Measurements from ENCODE around the gene SLC25A12.

Gene SLC25A12, protein sequence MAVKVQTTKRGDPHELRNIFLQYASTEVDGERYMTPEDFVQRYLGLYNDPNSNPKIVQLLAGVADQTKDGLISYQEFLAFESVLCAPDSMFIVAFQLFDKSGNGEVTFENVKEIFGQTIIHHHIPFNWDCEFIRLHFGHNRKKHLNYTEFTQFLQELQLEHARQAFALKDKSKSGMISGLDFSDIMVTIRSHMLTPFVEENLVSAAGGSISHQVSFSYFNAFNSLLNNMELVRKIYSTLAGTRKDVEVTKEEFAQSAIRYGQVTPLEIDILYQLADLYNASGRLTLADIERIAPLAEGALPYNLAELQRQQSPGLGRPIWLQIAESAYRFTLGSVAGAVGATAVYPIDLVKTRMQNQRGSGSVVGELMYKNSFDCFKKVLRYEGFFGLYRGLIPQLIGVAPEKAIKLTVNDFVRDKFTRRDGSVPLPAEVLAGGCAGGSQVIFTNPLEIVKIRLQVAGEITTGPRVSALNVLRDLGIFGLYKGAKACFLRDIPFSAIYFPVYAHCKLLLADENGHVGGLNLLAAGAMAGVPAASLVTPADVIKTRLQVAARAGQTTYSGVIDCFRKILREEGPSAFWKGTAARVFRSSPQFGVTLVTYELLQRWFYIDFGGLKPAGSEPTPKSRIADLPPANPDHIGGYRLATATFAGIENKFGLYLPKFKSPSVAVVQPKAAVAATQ

DNA sequence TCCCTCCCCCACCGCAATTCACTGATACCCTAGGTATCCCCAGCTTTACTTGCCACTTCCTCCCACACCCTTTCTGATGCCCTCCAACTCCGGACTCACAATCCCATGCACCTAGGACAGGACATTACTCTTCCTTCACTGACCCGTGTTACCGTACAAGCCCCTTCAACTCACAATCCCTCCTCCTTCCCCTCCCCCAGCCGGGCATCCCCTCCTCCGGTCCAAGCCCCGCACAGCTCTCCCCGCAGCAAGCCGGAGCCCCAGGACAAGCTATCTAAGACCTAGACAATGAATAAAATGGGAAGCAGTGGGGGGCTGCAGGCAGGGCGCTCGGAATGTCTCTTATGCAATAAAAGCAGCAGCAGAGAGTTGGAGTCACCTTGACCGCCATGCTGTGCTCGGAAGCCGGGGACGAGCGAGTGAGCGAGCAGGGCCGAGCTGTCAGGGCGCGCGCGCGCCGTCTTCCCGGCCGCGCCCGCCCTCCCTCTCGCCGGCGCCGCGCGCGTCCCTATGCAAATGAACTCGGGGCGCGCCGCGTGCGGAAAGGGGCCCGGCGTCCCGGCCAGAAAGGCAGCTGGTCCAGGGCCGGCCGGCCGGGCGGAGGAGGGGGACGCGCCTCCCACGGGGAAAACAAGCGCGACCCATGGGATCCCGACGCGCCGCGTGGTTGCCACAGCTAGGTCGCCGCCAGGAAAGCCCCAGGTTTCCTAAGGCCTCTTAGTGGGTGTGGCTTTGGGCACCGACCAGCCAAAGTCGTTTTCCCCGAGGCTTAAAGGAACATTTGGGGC lies at the start of gene SLC25A12:
TSS of gene SLC25A12 (minus strand) at position 421 of the 788 bp plus-strand sequence. CDS start at position 391, 30 bp downstream.
- Histone ChIP-seq H3K9me3 (ENCODE audit: control insufficient read depth, insufficient read depth, low read length) (no peaks in the 10 kb centered on the region), H3K36me3 (ENCODE audit: control insufficient read depth, insufficient read depth, low read length) (no peaks in the 10 kb centered on the region), H3K4me3 (ENCODE audit: low read length) (peak within 1 kb of the TSS; percentile 86; the same call in 1 of the 2 replicates), H3K27me3 (ENCODE audit: control insufficient read depth, insufficient read depth, low read length) (no peaks in the 10 kb centered on the region), H3K27ac (ENCODE audit: low read length) (no peak within 1 kb of the TSS), H3K4me1 (ENCODE audit: control insufficient read depth, insufficient read depth, low read length) (no peaks in the 10 kb centered on the region)
- no CpG with 5 or more reads among the region's 63 CpGs for WGBS (ENCODE audit: insufficient coverage, insufficient read length)
- peak; percentile 43 for DNase-seq (ENCODE audit: low read depth, low spot score)

DNA sequence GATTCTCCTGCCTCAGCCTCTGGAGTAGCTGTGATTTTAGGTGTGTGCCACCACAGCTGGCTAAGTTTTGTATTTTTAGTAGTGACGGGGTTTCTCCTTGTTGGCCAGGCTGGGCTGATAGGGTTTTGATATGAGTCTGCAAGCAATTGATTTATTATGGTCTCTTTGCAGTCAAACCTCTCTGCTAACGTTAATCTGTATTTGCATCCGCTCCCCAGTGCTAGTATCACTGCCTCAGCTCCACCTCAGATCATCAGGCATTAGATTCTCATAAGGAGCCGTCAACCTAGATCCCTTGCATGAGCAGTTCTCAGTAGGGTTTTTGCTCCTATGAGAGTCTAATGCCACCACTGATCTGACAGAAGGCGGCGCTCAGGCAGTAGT lies 47.3 kb upstream of the SLC25A12 start:
- H3K36me3 ChIP-seq (ENCODE audit: control insufficient read depth, insufficient read depth, low read length): no peaks in the 10 kb centered on the region
- no CpG with 5 or more reads among the region's 6 CpGs for WGBS (ENCODE audit: insufficient coverage, insufficient read length)
- H3K4me1 ChIP-seq (ENCODE audit: control insufficient read depth, insufficient read depth, low read length): no peaks in the 10 kb centered on the region
- H3K9me3 ChIP-seq (ENCODE audit: control insufficient read depth, insufficient read depth, low read length): no peaks in the 10 kb centered on the region
- DNase-seq (ENCODE audit: low read depth, low spot score): no peak
- no peak overlapping the region for H3K4me3 ChIP-seq (ENCODE audit: low read length)
- no peaks in the 10 kb centered on the region for H3K27me3 ChIP-seq (ENCODE audit: control insufficient read depth, insufficient read depth, low read length)
- no peak overlapping the region for H3K27ac ChIP-seq (ENCODE audit: low read length)

DNA sequence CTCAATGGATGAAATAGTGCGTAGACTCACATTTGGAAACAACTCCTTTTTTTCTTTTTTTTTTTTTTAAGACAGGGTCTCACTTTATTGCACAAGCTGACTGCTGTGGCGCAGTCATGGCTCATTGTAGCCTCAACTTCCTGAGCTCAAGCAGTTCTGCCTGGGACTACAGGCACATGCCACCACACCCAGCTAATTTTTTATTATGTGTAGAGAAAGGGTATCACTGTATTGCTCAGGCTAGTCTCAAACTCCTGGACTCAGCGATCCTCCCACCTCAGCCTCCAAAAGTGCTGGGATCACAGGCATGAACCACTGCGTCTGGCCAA lies 45.7 kb upstream of the SLC25A12 start:
- no peaks in the 10 kb centered on the region for H3K36me3 ChIP-seq (ENCODE audit: control insufficient read depth, insufficient read depth, low read length)

DNA sequence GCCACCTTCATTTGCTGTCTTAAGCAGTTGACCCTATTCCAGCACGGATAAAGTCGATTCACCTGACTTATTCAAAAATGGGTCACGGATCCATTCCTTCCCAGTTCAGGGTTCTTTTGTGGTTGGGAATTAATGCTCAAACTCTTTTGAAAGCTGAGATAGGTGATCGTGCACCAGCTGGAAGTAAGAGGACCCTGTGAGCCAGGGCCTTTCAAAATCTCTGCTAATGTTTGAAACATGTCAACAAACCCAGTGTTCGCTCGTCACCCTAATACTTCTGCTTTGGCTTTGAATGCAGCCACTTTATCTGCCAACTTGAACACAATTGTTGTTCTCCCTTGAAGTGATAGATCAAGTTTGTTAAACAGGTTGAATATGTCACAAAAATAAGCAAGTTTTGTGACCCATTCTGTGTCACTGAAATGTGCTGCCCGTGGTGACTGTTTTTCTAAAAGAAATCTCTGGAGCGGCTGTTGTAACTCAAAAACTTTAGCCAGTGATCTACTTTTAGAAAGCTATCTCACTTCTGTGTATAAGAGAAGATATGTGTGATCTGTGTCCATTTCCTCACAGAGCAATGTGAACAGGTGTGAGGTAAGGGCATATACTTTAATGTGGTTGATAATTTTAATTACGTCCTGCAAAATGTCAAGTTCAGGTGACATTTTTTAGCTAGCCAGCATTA lies 45.2 kb upstream of the SLC25A12 start:
- Histone ChIP-seq H3K4me1 (ENCODE audit: control insufficient read depth, insufficient read depth, low read length) (no peaks in the 10 kb centered on the region), H3K27ac (ENCODE audit: low read length) (no peak overlapping the region), H3K36me3 (ENCODE audit: control insufficient read depth, insufficient read depth, low read length) (no peaks in the 10 kb centered on the region), H3K4me3 (ENCODE audit: low read length) (no peak overlapping the region), H3K9me3 (ENCODE audit: control insufficient read depth, insufficient read depth, low read length) (no peaks in the 10 kb centered on the region), H3K27me3 (ENCODE audit: control insufficient read depth, insufficient read depth, low read length) (no peaks in the 10 kb centered on the region)
- no CpG with 5 or more reads among the region's 9 CpGs for WGBS (ENCODE audit: insufficient coverage, insufficient read length)
- no peak for DNase-seq (ENCODE audit: low read depth, low spot score)

More for the DNA sequence above, 45.7 kb upstream of the SLC25A12 start:
- Histone ChIP-seq H3K4me1 (ENCODE audit: control insufficient read depth, insufficient read depth, low read length) (no peaks in the 10 kb centered on the region), H3K27ac (ENCODE audit: low read length) (no peak overlapping the region), H3K9me3 (ENCODE audit: control insufficient read depth, insufficient read depth, low read length) (no peaks in the 10 kb centered on the region), H3K27me3 (ENCODE audit: control insufficient read depth, insufficient read depth, low read length) (no peaks in the 10 kb centered on the region), H3K4me3 (ENCODE audit: low read length) (no peak overlapping the region)
- no peak for DNase-seq (ENCODE audit: low read depth, low spot score)
- WGBS (ENCODE audit: insufficient coverage, insufficient read length): no CpG with 5 or more reads among the region's 4 CpGs

DNA sequence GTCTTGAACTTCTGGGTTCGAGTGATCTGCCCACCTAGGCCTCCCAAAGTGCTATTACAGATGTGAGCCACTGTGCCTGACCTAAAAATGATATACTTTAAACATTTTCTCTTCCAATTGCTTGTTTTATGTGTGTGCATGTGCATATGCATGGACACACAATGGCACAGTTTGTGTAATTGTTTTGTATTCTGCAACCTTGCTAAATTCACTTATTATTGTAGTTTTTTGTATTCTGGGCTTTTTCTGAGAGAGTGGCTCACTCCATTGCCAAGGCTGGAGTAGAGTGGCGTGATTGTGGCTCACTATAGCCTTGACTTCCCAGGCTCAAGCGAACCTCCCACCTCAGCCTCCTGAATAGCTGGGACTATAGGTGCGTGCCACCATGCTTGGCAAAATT lies 36.3 kb upstream of the SLC25A12 start:
- Histone ChIP-seq H3K4me3 (ENCODE audit: low read length) (no peak overlapping the region), H3K4me1 (ENCODE audit: control insufficient read depth, insufficient read depth, low read length) (no peaks in the 10 kb centered on the region), H3K27ac (ENCODE audit: low read length) (no peak overlapping the region), H3K9me3 (ENCODE audit: control insufficient read depth, insufficient read depth, low read length) (no peaks in the 10 kb centered on the region), H3K27me3 (ENCODE audit: control insufficient read depth, insufficient read depth, low read length) (no peaks in the 10 kb centered on the region), H3K36me3 (ENCODE audit: control insufficient read depth, insufficient read depth, low read length) (no peaks in the 10 kb centered on the region)
- no peak for DNase-seq (ENCODE audit: low read depth, low spot score)
- WGBS (ENCODE audit: insufficient coverage, insufficient read length): no CpG with 5 or more reads among the region's 4 CpGs

DNA sequence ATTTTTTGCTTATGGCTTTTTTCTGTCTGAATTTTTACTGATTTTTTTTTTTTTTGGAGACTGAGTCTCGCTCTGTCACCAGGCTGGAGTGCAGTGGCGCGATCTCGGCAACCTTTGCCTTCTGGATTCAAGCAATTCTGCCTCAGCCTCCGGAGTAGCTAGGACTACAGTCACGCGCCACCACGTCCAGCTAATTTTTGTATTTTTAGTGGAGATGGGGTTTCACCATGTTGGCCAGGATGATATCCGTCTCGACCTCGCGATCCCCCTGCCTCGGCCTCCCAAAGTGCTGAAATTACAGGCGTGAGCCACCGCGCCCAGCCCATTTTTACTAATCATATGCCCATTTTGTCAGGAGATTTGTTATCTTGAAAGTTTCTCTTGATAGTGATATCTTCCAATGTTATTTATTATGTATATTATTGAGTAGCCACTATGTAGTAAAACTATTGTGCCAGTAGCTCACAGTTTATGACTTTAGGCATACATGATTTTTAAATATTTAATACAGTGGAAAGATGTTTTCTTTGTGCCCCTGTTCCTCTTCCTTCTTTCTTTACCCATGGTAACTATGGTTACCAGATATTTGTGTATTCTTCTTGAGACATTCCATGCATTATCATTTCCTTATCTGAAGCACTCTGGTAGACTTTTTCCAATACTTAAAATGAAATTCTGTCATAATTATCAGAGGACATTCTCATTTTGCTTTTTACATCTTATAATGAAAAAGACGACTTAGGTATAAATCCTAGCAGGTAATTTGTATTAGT lies 30.3 kb upstream of the SLC25A12 start:
- no peaks in the 10 kb centered on the region for H3K36me3 ChIP-seq (ENCODE audit: control insufficient read depth, insufficient read depth, low read length)
- no peaks in the 10 kb centered on the region for H3K4me1 ChIP-seq (ENCODE audit: control insufficient read depth, insufficient read depth, low read length)
- H3K9me3 ChIP-seq (ENCODE audit: control insufficient read depth, insufficient read depth, low read length): no peaks in the 10 kb centered on the region
- H3K27me3 ChIP-seq (ENCODE audit: control insufficient read depth, insufficient read depth, low read length): no peaks in the 10 kb centered on the region
- no peak overlapping the region for H3K4me3 ChIP-seq (ENCODE audit: low read length)
- DNase-seq (ENCODE audit: low read depth, low spot score): no peak
- no peak overlapping the region for H3K27ac ChIP-seq (ENCODE audit: low read length)
- WGBS (ENCODE audit: insufficient coverage, insufficient read length): no CpG with 5 or more reads among the region's 17 CpGs

DNA sequence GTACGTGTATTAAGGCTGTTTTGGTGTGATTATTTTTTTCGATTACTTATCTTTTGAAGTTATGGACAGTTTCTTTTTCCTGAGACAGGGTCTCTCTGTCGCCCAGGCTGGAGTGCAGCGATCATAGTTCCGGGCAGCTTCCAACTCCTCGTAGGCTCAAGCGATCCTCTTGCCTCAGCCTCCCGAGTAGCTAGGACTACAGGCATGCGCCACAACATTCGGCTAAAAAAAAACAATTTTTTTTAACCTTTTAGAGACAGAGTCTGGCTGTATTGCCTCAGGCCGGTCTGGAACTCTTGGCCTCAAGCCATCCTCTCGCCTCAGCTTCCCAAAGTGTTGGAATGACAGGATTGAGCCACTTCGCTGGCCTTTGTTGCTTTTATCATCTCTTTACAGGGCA lies 29.2 kb upstream of the SLC25A12 start:
- no peak for DNase-seq (ENCODE audit: low read depth, low spot score)
- no CpG with 5 or more reads among the region's 13 CpGs for WGBS (ENCODE audit: insufficient coverage, insufficient read length)
- Histone ChIP-seq H3K27ac (ENCODE audit: low read length) (no peak overlapping the region), H3K4me1 (ENCODE audit: control insufficient read depth, insufficient read depth, low read length) (no peaks in the 10 kb centered on the region), H3K4me3 (ENCODE audit: low read length) (no peak overlapping the region; the same call in 1 of the 2 replicates), H3K27me3 (ENCODE audit: control insufficient read depth, insufficient read depth, low read length) (no peaks in the 10 kb centered on the region), H3K36me3 (ENCODE audit: control insufficient read depth, insufficient read depth, low read length) (no peaks in the 10 kb centered on the region), H3K9me3 (ENCODE audit: control insufficient read depth, insufficient read depth, low read length) (no peaks in the 10 kb centered on the region)

DNA sequence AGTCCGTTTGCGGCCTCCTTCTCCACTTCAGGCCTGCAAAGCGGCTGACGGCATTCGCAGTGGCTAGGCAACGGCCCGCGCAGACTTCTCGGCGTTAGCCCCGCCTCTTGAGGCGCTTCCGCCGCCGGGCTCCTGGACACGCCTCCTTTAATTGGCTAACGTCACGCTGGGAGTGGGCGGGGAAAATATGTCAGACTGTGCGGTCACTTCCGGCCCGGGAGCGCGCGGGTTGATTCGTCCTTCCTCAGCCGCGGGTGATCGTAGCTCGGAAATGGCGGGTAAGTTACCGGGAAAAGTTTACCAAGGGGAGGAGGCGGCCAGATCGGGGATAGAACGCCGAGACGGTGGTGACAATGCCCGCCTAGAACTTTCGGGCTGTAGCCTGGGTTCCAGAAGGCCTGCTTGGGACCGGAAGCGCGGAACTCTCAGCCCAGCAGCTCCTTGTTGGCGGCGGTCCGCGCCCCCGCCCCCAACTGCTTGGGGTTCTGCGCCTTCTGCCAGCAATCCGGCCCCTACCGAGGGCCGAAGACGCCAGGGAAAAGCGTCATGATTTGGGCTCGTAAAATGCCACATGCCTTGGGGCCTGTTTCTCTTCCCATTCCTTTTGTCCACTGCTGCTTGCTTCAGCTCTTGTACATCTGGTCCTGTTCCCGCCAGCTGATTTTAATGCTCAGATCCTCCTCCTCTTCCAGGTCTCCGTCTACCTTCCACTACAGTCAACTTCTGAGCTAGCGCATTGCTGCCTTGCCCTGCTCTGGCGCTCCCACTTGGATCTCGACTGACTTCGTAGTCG lies 28.4 kb upstream of the SLC25A12 start, which contains the start of gene HAT1:
TSS of gene HAT1 (plus strand) at position 232 of the 793 bp plus-strand sequence. CDS start at position 272, 40 bp downstream.
- WGBS (ENCODE audit: insufficient coverage, insufficient read length): no CpG with 5 or more reads among the region's 61 CpGs

DNA sequence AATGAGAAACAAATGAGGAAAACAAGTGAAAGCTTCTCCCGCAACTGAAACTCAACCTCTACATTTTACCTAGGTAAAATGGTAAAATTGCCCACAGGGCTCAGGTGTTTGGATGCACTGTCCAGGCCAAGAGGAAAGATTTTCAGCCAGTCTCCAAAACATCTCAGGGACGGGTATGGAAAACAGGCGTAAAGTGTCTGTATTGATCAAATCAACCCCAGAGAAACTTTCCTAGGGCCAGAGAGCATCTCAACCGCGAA lies 27.9 kb upstream of the SLC25A12 start:
- no peak for DNase-seq (ENCODE audit: low read depth, low spot score)
- no peaks in the 10 kb centered on the region for H3K27me3 ChIP-seq (ENCODE audit: control insufficient read depth, insufficient read depth, low read length)
- H3K4me3 ChIP-seq (ENCODE audit: low read length): no peak overlapping the region; the same call in 1 of the 2 replicates
- H3K9me3 ChIP-seq (ENCODE audit: control insufficient read depth, insufficient read depth, low read length): no peaks in the 10 kb centered on the region
- no peak overlapping the region for H3K27ac ChIP-seq (ENCODE audit: low read length)
- no peaks in the 10 kb centered on the region for H3K4me1 ChIP-seq (ENCODE audit: control insufficient read depth, insufficient read depth, low read length)
- no peaks in the 10 kb centered on the region for H3K36me3 ChIP-seq (ENCODE audit: control insufficient read depth, insufficient read depth, low read length)
- no CpG with 5 or more reads among the region's 5 CpGs for WGBS (ENCODE audit: insufficient coverage, insufficient read length)

More for the DNA sequence above, 28.4 kb upstream of the SLC25A12 start, which contains the start of gene HAT1:
- H3K9me3 ChIP-seq (ENCODE audit: control insufficient read depth, insufficient read depth, low read length): no peaks in the 10 kb centered on the region
- H3K4me3 ChIP-seq (ENCODE audit: low read length): peak within 1 kb of the TSS; percentile 88
- H3K27ac ChIP-seq (ENCODE audit: low read length): no peak within 1 kb of the TSS
- H3K27me3 ChIP-seq (ENCODE audit: control insufficient read depth, insufficient read depth, low read length): no peaks in the 10 kb centered on the region
- no peaks in the 10 kb centered on the region for H3K36me3 ChIP-seq (ENCODE audit: control insufficient read depth, insufficient read depth, low read length)
- DNase-seq (ENCODE audit: low read depth, low spot score): peak; percentile 92
- no peaks in the 10 kb centered on the region for H3K4me1 ChIP-seq (ENCODE audit: control insufficient read depth, insufficient read depth, low read length)

Data from iPS DF 6.9 (cell line).